Measurements from ENCODE around the gene LIMD2.

DNA sequence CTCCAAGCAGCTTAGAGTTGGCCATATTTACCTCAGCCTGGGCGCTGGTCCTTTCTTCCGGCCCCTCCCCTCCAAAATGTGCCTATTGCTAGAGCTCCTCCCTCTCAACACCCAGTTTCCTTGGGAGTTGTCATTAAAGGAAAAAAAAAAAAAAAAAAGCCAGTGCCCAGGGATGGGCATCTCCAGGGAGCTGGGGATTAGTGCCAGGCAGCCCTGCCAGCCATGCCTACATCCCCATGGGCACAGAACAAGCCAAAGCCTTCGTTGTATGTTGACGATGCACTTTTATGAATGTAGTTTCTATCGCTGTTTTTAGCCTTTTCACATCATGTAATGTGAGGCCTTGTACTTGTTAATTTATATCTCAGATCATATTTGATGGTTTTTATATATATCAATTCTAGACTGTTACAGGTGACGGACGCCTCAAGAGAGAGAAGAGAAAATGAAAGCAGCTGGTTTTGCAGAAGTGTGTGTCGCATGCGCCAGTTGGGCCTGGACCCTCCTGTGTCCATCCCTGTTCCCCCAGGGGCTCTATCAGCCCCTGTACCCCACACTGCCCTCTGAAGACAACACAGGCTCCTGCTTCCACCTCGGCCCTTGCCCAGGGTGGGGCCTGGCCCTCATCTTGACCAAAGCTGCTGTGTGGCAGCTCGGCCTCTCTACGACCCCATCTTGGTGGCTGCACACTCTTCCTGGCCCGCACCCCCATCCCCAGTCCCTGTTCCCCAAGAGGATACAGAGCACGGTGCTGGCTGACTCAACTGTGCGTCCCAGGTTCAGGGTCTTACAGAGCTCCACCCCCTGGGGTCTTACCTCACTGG is 4.8 kb downstream of the LIMD2 start:
- TF ChIP-seq ZNF23 (tag by site-specific recombination; IDR thresholded peaks at IDR 0.05; ENCODE audit: borderline replicate concordance) = no peak
- TF ChIP-seq MEIS1 (CRISPR knock-in tag; IDR thresholded peaks at IDR 0.05; ENCODE audit: borderline replicate concordance) = no peak
- TF ChIP-seq, protein P1, sequence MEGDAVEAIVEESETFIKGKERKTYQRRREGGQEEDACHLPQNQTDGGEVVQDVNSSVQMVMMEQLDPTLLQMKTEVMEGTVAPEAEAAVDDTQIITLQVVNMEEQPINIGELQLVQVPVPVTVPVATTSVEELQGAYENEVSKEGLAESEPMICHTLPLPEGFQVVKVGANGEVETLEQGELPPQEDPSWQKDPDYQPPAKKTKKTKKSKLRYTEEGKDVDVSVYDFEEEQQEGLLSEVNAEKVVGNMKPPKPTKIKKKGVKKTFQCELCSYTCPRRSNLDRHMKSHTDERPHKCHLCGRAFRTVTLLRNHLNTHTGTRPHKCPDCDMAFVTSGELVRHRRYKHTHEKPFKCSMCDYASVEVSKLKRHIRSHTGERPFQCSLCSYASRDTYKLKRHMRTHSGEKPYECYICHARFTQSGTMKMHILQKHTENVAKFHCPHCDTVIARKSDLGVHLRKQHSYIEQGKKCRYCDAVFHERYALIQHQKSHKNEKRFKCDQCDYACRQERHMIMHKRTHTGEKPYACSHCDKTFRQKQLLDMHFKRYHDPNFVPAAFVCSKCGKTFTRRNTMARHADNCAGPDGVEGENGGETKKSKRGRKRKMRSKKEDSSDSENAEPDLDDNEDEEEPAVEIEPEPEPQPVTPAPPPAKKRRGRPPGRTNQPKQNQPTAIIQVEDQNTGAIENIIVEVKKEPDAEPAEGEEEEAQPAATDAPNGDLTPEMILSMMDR (tag by site-specific recombination; IDR thresholded peaks at IDR 0.05) = no peak
- TF ChIP-seq ZNF529 (tag by site-specific recombination; IDR thresholded peaks at IDR 0.05; ENCODE audit: insufficient replicate concordance) = no peak
- TF ChIP-seq, protein P2, sequence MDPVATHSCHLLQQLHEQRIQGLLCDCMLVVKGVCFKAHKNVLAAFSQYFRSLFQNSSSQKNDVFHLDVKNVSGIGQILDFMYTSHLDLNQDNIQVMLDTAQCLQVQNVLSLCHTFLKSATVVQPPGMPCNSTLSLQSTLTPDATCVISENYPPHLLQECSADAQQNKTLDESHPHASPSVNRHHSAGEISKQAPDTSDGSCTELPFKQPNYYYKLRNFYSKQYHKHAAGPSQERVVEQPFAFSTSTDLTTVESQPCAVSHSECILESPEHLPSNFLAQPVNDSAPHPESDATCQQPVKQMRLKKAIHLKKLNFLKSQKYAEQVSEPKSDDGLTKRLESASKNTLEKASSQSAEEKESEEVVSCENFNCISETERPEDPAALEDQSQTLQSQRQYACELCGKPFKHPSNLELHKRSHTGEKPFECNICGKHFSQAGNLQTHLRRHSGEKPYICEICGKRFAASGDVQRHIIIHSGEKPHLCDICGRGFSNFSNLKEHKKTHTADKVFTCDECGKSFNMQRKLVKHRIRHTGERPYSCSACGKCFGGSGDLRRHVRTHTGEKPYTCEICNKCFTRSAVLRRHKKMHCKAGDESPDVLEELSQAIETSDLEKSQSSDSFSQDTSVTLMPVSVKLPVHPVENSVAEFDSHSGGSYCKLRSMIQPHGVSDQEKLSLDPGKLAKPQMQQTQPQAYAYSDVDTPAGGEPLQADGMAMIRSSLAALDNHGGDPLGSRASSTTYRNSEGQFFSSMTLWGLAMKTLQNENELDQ (tag by site-specific recombination; IDR thresholded peaks at IDR 0.05; ENCODE audit: low read depth) = no peak
- TF ChIP-seq, protein P3, sequence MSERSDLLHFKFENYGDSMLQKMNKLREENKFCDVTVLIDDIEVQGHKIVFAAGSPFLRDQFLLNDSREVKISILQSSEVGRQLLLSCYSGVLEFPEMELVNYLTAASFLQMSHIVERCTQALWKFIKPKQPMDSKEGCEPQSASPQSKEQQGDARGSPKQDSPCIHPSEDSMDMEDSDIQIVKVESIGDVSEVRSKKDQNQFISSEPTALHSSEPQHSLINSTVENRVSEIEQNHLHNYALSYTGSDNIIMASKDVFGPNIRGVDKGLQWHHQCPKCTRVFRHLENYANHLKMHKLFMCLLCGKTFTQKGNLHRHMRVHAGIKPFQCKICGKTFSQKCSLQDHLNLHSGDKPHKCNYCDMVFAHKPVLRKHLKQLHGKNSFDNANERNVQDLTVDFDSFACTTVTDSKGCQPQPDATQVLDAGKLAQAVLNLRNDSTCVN (tag by site-specific recombination; optimal IDR thresholded peaks at IDR 0.05) = no peak
